Activated T-helper 9 cell treated with anti-CD3 and anti-CD28 coated beads, Interleukin-2, amount 50 U/mL, for 16 hours (primary cell): ENCODE results near the gene AIF1.

Source experiments
- DNase-seq: peaks from one replicate; pipeline ENCODE4 v3.0.0-alpha.2; 2020; ENCODE audit warnings: low read depth

AIF1 gene

GRCh38 chr6:31620586-31621319 lies 5.7 kb downstream of the AIF1 start, which contains the start of gene PRRC2A:
PRRC2A (plus strand) TSS chr6:31620715; CDS start chr6:31622790, 2,075 bp downstream.
- peak; percentile 93 for DNase-seq

GRCh38 chr6:31621320-31621939 lies 6.4 kb downstream of the AIF1 start:
- no peak for DNase-seq

DNA sequence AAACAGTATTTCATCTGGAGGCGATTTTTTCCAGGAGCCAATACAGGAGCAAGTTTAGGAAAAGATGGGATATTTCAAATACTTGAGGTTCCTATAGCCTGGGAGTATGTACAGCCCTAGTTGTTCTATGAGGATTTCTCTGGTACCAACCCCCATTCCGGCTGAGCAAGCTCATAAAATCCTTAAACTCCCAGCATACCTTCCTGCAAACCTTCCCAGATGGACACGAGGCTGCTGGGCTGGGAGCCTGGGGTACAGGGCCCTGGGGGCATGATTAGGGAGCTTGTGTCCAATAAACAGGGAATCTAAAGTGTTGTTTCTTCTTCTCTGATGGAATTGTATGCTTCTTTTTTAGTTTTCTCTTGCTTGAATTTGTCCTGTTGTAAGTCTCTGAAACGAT lies 7.0 kb downstream of the AIF1 start:
- DNase-seq, result no peak

DNA sequence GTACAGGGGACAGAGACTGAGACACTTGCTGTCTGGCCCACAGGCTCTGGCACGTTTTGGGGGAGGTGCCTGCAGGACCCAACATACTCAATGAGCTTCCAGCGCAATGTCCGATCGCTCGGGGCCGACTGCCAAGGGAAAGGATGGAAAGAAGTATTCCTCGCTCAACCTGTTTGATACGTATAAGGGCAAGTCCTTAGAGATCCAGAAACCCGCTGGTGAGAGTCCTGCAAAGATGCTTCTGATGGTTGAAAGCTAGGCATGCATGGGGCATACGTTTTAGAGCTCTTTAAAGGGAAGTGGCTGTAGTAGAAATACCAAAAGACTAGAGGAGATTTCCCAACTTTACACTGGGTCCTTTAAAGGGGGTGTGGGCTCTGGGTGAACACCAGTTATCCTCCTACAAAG lies 7.7 kb downstream of the AIF1 start:
- DNase-seq, result no peak

DNA sequence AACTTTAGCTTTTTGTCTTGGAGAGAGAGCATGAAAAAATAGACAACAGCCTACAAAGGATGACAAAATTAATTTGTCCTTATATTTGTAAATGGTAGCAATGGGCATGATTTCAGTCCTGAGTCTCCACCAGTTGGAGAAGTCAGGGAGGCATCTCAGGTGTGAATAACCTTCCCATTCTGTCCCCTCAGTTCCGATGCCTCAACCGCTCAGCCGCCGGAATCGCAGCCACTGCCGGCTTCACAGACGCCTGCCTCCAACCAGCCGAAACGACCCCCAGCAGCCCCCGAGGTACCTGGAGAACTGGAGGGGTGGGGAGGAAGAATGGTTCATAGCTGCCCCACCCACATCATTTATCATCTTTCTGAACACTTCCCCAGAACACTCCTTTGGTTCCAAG lies 9.0 kb downstream of the AIF1 start:
- DNase-seq, result no peak

DNA sequence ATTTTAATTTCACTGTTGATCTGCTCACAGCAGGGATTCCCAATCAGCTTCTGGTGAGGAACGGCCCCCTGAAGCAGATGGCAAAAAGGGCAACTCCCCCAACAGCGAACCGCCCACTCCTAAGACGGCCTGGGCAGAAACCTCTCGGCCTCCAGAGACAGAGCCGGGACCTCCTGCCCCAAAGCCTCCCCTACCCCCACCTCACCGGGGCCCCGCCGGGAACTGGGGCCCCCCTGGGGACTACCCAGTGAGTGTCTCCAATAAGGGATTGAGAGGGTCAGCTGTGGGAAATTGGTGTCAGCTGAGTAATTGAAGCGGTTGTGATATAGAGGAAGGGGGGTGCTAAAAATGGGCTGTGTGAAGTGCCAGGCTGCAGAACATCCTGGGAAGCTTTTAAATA lies 11.9 kb downstream of the AIF1 start:
- no peak for DNase-seq

DNA sequence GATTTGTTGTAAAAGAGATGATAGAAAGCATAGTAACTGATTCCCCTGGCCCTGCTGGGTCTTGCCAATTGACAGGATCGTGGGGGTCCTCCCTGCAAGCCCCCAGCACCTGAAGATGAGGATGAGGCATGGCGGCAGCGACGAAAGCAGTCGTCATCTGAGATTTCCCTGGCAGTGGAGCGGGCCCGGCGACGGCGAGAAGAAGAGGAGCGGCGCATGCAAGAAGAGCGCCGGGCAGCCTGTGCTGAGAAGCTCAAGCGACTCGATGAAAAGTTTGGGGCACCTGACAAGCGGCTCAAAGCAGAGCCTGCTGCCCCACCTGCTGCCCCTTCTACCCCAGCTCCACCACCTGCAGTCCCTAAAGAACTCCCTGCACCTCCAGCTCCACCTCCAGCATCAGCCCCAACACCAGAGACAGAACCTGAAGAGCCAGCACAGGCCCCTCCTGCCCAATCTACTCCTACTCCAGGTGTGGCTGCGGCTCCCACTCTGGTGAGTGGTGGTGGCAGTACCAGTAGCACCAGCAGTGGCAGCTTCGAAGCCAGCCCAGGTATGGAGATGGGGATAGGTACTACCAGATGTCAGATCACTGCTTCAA lies 12.8 kb downstream of the AIF1 start:
- no peak for DNase-seq

DNA sequence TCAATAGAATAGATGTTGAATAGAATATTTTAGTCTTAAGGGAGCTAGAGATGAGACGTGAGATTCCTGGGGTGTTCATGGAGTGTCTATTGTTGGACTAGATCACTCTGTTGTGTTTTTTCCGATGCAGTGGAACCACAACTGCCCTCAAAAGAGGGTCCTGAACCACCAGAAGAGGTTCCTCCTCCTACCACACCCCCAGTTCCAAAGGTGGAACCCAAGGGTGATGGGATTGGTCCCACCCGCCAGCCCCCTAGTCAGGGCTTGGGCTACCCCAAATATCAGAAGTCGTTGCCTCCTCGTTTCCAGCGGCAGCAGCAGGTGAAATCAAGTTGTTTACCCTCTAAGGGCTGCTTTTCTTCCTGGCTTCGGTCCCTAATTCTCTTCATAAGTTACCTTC lies 14.0 kb downstream of the AIF1 start:
- no peak for DNase-seq

GRCh38 chr6:31630177-31630934 lies 15.3 kb downstream of the AIF1 start:
- no peak for DNase-seq

DNA sequence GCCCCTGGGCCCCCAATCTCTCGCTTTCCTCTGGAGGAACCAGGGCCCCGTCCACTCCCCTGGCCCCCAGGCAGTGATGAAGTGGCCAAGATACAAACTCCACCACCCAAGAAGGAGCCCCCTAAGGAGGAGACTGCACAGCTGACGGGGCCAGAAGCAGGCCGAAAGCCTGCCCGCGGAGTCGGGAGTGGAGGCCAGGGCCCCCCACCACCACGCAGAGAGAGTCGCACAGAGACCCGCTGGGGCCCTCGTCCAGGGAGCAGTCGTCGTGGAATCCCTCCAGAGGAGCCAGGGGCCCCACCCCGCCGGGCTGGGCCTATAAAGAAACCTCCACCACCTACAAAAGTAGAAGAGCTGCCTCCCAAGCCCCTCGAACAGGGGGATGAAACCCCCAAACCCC lies 16.2 kb downstream of the AIF1 start:
- DNase-seq, result no peak

DNA sequence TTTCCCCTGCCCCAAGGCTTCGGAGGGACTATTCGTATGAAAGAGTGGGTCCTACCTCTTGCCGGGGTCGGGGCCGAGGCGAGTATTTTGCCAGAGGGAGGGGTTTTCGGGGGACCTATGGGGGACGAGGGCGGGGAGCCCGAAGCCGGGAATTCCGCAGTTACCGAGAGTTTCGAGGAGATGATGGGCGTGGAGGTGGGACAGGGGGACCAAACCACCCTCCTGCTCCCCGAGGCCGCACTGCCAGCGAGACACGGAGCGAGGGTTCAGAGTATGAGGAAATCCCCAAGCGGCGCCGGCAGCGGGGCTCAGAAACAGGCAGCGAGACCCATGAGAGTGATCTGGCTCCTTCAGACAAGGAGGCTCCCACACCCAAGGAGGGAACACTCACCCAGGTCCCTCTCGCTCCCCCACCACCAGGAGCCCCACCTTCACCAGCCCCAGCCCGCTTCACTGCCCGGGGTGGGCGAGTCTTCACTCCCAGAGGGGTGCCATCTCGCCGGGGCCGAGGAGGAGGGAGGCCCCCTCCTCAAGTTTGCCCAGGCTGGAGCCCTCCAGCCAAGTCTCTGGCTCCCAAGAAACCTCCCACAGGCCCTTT lies 16.7 kb downstream of the AIF1 start:
- DNase-seq, result no peak

DNA sequence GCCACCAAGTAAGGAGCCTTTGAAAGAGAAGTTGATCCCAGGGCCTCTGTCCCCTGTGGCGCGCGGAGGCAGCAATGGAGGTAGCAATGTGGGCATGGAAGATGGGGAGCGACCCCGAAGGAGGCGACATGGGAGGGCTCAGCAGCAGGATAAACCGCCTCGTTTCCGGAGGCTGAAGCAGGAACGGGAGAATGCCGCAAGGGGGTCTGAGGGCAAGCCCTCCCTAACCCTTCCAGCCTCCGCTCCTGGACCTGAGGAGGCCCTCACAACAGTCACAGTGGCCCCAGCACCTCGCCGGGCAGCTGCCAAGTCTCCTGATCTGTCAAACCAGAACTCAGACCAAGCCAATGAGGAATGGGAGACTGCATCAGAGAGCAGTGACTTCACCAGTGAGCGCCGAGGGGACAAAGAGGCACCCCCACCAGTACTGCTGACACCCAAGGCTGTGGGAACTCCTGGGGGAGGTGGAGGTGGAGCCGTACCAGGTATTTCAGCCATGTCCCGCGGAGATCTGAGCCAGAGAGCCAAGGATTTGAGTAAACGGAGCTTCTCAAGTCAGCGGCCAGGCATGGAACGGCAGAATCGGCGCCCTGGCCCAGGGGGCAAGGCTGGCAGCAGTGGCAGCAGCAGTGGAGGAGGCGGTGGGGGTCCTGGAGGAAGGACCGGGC lies 17.4 kb downstream of the AIF1 start:
- DNase-seq, result no peak

DNA sequence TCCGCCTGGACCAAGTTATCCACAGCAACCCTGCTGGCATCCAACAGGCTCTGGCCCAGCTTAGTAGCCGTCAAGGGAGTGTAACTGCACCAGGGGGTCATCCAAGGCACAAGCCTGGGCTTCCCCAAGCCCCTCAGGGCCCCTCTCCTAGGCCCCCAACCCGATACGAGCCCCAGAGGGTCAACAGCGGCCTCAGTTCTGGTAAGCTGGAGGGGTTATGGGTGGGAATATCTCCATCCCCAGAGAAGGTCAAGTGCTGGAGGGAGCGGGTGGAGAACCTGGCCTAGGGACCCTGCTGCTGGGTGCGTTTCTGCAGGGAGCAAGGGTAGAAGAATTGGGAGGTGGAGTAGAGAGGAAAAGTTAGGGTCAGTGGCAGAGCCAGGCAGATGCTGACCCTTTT lies 18.4 kb downstream of the AIF1 start:
- no peak for DNase-seq

GRCh38 chr6:31634131-31634530 lies 19.1 kb downstream of the AIF1 start:
- no peak for DNase-seq

- DNase-seq, result no peak
Measured at GRCh38 chr6:31634969-31635575, 20.0 kb downstream of the AIF1 start.

DNA sequence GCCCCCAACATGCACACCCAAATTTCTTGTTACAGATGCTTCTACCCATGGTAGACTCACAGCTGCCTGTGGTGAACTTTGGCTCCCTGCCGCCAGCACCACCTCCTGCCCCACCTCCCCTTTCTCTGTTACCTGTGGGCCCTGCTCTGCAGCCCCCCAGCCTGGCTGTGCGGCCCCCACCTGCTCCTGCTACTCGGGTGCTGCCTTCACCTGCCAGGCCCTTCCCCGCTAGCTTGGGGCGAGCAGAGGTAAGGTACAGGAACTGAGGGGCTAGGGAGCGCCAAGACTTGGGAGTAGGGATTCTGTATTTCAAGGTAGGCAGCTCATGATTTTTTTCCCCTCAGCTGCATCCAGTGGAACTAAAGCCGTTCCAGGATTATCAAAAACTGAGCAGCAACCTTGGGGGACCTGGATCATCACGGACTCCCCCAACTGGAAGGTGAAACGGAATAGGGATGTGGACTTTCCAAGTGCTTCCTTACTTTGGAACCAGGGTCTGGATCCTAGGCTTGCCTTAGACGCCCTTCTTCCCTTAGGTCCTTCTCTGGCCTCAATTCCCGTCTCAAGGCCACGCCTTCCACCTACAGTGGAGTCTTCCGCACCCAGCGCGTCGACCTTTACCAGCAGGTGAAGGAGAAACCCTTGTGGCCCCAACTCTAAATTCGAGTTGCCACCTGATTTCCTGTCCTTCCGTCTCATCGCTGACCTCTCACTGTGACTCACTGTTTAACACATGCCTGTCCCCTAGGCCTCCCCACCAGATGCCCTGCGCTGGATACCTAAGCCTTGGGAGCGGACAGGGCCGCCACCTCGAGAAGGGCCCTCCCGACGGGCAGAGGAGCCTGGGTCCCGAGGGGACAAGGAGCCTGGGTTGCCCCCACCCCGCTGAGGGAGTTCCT lies 21.9 kb downstream of the AIF1 start:
- DNase-seq, result no peak

- no peak for DNase-seq
Measured at GRCh38 chr6:31639043-31639442, 24.0 kb downstream of the AIF1 start.

- no peak for DNase-seq
Measured at GRCh38 chr6:31639449-31639861, 24.4 kb downstream of the AIF1 start.

GRCh38 chr6:31640612-31641011 lies 25.6 kb downstream of the AIF1 start:
- no peak for DNase-seq

DNA sequence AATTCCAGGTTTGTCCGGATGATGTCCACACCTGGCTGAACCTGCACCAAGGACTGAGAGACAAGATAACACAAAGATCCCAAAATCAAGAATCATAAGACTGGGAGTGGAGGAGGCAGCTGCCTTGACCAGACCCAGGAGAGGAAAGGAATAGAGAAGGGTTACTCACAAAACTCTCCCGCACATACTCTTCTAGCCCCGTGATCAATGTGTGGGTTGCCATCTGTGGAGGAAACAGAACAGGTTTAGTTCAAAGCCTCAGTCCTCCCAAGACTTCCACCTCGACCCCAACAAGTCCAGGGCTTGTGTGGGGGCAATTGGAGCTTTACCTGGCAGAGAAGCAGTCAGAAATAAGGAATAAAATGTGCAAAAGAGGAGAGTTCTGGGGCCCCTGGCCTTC lies 26.3 kb downstream of the AIF1 start:
- no peak for DNase-seq
